ENCODE data around the gene USP40.

The USP40 gene

DNA sequence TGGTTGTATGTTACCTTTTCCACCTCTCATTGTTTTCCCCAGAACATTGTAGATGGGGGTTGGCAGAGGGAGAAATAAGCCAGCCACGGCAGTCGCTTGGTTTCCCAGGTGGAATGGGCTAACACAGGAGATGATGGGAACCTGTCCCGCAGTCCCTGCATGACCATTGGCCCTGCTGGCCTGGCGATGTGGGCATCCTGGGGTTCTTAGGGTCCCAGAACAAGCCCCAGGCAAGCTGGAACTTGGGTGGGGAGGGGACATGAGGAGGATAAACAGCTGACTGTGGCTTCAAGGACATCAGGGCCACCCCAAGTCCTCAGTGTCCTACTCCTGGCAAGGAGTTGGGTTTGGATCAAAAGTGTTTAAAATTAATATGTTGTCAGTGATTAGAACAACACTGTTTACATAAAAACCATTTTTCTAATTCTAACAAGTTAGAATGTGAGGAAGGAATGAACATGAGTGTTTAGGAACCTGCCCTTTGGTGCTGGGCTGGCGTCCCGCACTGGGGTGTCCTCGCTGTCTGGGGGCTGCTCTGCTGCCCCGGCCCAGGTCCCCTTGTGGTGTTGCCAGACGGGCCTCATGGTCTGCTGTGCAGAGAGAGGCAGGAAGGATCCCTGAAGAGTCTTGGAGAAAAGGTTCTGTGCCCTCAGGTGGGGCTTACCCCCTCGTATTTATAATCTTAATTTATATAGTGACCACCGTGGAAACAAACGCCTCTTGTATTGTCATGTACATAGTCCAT lies 95.1 kb downstream of the USP40 start:
- DNase-seq: no peak

DNA sequence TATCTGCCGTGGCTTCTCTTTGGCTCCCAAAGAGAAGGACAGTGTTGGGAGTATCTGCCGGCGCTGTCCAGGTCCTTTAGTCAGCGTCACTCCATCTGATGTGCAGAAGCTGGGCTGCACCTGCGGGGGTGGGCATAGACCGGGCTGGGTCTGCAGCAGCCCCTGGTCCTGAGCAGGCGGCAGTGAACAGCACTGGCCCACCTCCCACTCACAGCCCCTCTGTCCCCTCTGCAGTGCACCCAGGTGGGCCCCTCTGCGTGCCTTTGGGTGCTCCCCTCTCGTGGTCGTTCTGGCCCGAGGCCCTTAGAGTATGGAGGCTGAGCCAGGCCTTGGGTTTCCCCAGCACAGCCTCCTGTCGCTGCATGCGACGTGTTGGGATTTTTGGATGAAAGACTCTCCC lies 95.7 kb downstream of the USP40 start:
- no peak for DNase-seq

DNA sequence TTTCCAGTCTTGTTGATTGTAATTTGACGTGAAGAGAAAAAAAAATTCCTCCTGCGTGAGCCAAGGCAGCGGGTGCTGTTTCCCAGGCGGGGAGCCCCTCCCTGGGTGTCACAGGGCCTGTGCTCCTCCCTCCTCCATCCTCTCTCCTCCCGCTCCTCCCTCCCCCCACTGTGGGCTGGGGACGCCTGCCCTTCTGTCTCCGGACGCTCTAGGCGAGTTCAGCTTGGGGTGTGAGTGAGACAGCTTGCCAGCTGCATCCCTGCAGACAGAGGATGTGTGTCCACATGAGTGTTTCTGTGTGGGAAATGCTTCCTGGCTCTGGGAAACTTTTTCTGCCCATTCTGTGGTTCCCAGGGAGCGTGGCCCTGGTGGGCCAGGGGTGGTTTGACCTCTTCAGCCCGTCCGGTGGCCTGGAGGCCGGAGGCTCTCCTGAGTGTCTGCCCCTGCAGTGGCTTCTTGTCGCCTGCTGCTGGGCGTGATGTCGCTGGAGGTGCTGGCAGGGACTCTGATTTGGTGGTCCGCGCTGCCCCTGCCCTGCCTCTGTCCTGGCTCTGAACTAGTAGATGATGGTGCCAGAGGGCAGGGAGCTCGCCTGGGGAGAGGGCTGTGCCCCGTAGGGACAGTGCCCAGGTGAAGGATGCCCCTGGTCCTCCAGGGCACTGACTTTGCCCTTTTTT lies 96.4 kb downstream of the USP40 start:
- no peak for DNase-seq

DNA sequence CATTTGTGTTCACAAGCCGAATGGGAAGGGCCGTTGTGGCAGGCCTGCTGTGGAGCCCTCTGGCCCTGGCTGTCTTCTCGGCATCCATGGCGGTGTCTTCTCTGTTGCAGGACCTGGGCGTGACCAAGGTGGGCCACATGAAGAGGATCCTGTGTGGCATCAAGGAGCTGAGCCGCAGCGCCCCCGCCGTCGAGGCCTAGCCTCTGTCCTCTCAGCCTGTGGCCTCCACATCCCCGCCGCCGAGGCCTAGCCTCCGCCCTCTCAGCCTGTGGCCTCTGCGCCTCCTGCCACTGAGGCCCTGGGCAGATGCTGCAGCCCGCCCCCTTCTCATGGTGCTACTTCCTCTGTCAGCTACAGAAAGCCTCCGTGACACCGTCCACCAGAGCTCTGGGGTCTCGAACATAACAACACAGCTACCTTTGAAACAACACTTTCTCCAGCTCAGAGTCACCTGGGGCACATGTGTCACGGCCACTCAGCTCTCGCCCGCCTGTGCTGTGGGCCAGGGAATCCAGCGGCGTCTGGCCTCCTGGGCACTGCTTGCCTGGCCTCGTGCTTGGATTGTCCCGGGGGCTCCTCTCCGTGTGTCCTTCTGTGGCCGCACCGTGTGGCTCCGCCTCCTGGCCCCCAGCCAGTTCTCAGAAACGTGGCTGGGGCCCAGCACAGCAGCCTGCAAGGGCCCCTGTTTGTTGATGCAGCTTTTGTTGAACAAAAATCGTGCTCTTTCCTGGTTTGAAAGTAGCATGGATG lies 97.1 kb downstream of the USP40 start:
- no peak for DNase-seq

DNA sequence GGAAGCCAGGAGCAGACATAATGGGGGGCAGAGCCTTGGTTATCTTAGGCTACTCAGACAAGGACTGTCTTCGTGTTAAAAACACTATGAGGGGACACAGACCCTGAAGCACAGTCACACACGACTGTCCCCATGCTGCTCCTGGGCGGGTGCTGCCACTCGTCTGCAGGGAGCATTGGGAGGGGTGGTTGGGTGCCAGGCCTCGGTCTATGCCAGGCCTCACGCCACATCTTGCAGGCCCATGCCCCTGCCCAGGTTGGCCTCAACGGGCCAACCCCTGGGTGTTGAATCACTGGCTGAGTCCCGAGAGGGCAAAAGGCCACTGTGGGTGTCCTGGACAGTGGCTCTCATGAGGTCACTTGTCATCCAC lies 97.9 kb downstream of the USP40 start:
- DNase-seq: no peak

DNA sequence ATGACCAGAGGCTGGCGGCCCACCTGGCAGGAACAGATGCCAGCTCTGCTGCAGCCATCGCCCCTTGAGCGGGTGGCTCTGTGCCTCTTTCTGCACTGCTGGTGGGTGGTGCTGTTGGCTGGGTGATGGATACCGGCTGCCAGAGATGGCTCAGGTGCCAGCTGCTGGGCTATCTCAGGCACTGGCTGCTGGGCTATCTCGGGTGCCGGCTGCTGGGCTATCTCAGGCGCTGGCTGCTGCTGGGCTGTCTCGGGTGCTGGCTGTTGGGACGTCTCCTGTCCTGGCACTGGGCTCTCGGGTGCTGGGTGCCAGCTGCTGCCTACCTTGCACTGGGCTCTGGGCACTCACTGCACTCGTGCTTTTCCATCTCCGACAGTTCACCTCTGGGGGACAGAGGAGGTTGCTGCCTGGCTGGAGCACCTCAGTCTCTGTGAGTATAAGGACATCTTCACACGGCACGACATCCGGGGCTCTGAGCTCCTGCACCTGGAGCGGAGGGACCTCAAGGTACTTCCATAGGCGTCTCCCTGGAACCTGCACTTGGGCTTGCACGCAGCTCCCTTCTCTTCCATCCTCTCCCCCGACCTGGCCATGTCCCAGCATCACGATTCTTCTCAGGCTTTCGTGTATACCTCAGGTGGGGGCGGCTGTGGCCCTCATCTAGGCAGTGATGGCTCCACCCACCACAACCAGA lies 98.4 kb downstream of the USP40 start:
- no peak for DNase-seq

DNA sequence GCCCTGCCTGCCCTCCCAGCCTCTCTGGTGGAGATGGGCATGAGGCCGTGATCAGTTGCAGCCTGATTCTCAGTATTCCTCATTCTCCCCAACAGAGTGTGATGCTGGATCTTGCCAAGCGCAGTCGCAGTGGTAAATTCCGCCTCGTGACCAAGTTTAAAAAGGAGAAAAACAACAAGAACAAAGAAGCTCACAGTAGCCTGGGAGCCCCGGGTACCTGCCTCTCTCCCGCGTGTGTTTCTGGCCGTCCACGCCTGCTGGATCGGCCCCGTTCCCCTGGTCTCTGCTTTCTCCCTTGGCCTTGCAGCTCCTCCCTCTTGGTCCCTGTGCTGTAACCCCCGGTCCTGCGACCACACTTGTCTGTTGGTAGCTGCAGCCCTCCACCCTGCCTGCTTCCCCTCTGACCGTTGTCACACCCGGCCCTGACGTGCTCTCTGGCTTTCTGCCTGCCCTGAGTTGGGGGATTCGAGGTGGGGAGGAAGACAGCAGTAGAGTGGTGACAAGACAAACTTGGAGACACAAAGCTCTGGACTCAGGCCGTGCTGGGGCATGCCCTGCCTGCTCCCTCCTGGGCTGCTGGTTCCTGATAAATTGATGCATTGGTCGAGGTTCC lies 99.5 kb downstream of the USP40 start:
- DNase-seq: no peak

DNA sequence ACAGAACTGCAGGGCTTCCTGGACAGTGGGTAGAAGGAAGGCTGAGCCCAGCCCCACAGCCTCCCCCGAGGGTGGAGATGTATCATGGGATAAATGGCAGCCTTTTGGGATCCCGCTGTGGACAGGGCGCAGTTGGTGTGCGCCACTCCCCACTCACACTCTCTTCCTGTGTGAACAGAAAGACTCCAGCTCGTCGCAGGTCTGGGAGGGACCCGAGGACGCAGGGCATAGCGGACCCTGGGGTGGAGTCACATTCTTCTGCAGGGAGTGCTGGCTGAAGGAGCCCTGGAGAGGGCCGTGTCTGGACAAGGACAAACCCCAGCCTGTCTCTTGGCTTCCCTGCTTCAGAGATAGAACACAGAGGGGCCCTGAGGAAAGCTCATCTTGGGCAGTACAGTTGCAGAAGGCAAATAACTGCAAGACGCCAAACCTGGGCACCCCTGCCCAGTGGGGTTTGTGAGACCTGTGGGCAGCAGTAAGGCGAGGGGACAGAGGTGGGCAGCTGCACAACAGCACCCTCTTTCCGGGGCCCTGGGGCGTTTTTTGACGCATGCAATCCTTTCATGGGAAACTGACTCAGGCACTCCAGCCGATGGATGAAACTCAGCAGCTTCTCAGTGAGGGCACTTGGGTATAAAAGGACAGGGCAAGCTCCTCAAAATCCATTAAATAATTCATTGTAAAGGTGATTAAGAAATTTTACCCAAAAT lies 101.9 kb downstream of the USP40 start:
- no peak for DNase-seq

DNA sequence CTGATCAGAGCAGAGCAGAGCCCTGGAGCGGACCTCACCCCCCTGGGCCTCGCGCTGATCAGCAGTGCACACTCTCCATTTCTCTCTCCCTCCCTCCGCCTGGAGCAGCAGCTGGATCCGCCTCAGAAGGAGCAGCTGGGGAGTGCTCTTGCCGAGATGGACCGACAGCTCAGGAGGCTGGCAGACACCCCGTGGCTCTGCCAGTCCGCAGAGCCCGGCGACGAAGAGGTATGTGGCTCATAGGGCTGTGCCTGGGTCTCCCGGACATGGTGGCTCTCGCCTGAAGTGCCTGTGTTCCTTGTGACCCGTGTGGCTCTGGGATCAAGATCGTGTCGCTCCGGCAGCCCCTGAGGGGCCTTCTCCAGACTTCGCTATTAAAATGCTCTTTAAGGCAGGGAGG lies 102.5 kb downstream of the USP40 start:
- DNase-seq: no peak

DNA sequence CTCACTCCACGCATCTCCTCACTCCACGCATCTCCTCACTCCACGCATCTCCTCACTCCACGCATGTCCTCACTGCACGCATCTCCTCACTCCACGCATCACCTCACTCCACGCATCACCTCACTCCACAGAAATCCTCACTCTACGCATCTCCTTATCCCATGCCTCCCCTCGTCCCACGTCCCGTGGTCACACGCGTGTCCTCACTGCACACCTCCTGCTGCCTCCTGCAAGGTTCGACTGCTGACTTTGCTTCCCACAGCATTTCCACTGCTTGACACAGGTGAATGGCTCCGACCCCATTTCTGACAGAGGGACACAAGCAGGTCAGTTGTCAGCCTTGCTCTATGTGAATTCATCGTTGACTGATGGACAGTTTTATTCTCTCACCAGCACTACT lies 103.0 kb downstream of the USP40 start:
- no peak for DNase-seq

DNA sequence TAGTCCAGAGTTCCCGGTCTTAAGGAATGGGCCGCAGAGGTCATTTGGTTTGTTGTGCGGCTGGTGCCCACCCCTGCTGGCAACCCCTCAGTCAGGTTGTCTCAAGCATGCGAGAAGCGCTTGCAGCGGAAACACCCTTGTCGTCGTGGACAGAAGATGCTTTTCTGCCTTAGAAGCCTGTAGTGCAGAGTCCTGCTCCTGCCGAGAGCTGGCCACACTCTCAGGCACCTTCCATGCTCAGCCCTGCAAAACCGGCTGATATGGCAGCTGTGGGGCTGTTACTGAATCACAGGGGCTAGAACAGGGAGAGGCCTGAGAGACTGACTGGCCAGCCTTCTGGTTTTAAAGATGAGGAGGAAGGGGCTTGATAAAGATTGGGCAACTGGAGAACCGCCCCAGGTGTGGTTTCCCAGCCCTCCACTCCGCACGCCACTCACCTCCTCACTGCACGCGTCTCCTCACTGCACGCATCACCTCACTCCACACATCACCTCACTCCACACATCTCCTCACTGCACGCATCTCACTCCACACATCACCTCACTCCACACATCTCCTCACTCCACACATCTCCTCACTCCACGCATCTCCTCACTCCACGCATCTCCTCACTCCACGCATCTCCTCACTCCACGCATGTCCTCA lies 103.6 kb downstream of the USP40 start:
- DNase-seq: no peak

DNA sequence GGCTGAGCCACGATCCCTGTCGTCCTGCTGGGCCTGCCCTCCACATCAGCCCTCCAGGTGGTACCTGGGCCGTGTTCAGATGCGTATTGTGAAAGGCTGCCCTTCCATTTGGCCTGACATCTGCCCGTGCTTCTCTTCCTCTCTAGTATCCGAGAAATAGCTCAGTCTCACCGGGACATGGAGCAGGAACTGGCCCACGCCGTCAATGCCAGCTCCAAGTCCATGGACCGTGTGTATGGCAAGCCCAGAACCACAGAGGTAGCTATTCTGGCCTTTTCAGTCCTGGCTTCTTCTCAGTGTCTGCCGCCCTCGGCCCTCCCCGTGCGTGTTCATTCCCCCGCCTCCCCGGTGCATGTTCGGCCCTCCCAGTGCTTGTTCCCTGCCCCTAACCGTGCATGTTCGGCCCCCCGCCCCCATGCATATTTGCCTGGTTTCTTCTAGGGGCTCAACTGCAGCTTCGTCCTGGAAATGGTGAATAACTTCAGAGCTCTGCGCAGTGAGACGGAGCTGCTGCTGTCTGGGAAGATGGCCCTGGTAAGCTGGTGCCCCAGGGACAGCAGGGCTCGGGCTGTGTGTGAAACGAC lies 104.3 kb downstream of the USP40 start:
- DNase-seq: no peak

DNA sequence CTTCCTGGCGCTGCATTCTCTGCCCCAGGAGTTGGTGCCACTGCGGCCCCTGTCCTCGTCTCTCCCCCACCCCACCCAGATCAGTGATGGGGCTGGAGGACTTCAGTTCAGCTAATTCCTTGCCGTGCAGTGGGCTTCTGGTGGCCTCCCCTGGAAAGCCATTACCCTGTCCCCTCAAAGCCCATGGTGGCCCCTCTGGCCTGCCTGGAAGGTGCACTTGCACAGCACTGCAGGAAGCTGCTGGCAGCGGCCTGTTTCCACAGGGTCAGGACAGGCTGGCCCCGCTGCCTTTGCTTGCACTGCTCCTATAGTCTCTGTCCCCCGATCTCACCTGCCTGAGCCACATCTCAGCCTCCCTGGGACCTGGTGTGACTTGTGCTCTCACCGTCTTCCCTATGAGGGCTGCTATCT lies 105.1 kb downstream of the USP40 start:
- DNase-seq: no peak

DNA sequence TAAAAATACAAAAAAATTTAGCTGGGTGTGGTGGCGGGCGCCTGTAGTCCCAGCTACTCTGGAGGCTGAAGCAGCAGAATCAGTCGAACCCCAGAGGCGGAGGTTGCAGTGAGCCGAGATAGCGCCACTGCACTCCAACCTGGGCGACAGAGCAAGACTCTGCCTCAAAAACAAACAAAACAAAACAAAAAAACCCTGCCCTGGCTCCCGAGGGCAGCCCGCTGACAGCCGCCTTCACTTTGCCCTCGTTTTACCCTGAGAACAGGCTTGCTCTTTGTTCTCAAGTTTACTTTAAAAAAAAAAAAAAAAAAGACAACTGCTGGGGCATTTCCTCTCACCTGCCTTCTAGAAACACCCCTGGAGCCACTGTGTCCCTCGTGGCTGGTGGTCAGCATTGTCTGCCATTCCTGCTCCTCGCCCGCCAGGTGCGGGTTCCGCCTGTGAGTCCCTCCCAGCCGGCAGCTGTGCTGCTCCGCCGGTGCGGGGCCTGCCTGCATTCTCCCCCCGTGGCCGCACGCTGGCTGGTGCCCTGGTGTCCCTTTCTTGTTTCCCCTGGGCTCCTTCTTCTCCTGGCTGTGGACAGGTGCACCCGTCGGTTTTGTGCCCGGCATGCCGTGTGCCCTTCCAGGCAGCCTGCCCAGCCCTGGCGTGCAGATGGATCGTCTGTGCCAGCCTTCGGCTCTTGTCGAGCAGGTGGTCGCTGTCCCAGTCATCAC lies 105.7 kb downstream of the USP40 start:
- no peak for DNase-seq

DNA sequence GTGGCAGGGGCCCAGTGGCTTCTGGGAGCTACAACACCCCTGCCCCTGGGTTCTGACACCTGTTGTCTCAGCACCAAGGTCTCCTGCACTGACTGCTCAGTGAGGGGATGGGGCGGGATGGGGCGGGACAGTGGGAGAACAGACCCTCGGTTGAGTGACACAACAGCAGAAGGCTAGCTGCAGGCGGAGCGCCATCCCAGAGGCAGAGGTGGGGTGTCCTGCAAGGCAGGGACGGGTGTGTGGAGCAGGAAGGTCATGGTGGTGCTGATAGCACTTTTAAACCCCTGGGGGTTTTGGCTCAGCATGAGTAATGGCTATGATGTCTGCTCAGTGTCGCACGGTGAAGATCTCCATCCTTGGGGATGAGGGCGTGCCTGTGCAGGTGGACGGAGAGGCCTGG lies 107.2 kb downstream of the USP40 start:
- DNase-seq: no peak

DNA sequence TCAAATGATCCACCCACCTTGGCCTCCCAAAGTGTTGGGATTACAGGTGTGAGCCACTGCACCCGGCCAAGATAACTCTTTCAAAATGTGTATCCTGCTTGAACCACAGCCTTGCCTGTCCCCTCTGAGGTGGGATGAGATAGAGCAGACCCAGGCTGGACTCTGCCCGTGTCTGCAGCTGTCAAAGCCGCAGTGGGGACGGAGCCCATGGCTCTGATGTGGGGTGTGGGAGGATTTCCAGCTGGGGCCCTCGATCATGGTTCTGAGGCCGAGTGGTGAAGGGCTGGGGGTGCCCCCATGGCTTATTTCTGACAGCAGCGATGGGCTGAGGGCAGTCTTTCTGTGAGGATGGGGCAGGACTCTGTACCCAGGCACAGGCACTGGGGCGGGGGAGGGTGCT lies 107.8 kb downstream of the USP40 start:
- no peak for DNase-seq

DNA sequence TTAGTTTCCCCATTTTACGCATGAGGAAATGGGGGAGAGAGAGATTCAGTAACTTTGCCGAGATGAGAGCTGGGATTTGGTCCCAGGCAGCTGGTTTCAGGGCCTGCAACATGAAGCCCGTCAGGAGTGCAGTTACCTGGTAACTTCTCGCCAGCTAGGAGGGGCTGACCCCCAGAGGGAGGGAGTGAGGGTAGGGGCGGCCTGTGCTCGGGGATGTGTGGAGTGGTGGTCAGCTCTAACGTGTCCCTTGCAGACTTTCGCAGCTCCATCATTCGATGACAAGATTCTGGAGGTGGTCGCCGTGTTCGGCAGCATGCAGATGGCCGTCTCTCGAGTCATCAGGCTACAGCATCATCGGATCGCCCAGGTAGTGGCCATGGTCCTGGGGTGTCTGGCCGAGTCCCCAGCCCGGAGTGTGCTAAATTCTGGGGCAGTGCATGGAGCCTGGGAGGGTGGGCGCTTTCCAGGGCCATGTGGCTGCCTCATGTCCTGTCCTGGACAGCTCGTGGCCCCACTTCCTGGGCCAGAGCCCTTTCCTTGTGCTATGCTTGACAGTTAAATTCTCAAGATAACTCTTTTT lies 108.5 kb downstream of the USP40 start:
- DNase-seq: no peak

DNA sequence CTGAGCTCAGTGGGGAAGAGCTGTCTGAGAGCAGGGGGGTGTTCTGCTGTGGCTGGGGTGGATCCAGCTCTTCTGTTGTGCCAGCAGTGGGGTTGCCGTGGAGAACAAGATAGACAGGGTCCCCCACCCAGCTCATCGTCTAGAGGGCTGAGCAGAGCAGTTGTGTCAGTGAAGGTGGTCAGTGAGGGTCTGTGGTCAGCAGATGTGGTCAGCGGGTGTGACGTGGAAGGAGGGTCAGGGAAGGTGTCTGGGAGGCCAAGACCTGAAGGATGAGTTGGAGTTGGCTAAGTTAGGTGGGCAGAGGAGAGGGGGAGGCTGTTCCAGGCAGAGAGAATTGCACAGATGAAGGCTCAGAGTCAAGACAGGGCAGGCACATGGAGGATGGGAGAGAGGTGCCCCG lies 109.2 kb downstream of the USP40 start:
- no peak for DNase-seq

DNA sequence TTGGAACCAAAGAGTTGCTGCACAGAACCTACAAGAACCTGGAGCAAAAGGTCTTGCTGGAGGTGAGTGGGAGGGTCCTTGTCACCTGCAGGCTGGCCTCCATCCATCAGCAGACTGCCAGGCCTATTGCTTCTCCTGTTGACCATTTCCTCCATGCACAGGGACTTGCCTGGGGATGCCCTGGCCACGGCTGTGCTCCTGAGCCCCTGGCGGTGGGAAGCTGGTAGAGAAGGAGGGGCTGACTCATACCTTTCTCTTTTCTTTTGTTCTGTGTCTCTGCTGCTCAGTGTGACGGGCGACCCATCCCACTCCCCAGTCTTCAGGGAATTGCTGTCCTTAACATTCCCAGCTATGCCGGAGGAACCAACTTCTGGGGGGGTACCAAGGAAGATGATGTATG lies 109.6 kb downstream of the USP40 start:
- no peak for DNase-seq

DNA sequence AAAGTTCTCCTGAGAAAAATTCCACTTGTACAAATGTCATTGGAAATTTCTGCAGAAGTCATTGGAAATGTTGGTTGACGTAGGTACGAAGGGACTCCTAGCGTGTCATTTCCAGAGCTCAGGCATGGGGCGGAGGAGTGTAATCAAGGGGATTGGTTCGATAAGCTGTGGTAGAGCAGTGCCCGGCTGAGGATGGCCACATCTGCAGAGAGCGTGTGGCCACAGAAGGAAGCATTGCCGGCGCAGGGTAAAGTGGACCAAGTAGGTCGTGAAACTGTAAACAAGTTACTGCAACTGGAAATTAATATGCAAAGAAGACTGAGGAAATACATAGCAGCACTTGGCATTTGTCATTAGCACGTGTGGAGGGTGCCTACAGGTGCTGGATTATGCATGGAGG lies 110.5 kb downstream of the USP40 start:
- DNase-seq: no peak
